Activated T-helper 17 cell treated with anti-CD3 and anti-CD28 coated beads, Interleukin-2, amount 50 U/mL, for 72 hours (primary cell): Measurements from ENCODE around the gene CFAP45. TPM values are rescaled to one million over a fixed set of nuclear protein-coding genes. Genes with fewer than 3 reads are reported as not detected.

Experiments
- ATAC-seq: fragments of 150-1000 bp; cut with Tn5 transposase; replicated peaks from 2 replicates; pipeline ENCODE4 v1.10.0; 2021; ENCODE audit warnings: mild to moderate bottlenecking, moderate library complexity
- H3K27ac Mint-ChIP-seq: one replicate; pipeline ENCODE4 v1.8.0; 2022; ENCODE audit warnings: mixed read lengths
- H3K27me3 Mint-ChIP-seq: one replicate; pipeline ENCODE4 v1.8.0; 2022; ENCODE audit warnings: mixed read lengths
- H3K36me3 Mint-ChIP-seq: one replicate; pipeline ENCODE4 v1.8.0; 2022; ENCODE audit warnings: low read depth, mild to moderate bottlenecking, mixed read lengths
- H3K4me1 Mint-ChIP-seq: one replicate; pipeline ENCODE4 v1.8.0; 2022; ENCODE audit warnings: mixed read lengths
- H3K4me3 Mint-ChIP-seq: one replicate; pipeline ENCODE4 v1.8.0; 2022; ENCODE audit warnings: mild to moderate bottlenecking, mixed read lengths
- H3K9me3 Mint-ChIP-seq: one replicate; pipeline ENCODE4 v1.8.0; 2022; ENCODE audit warnings: mixed read lengths
- total RNA-seq, 2 donors: library from RNA; stranded (reverse); gene quantifications; one replicate each; pipeline ENCODE4 v1.2.3, GENCODE V29; 2022

CFAP45 gene
- total RNA-seq, 2 donors from 2014 or later = 0.78 to 3.6 TPM

GRCh38 chr1:159939678-159940002 is 39.7 kb upstream of the CFAP45 start:
- Mint-ChIP-seq H3K4me1 (no peaks in the 10 kb centered on the region), H3K27me3 (peaks cover 38% of the 10 kb centered on the region)

GRCh38 chr1:159938905-159939677 is 39.1 kb upstream of the CFAP45 start:
- no peak for ATAC-seq
- H3K27me3 Mint-ChIP-seq = peaks cover 34% of the 10 kb centered on the region
- no peaks in the 10 kb centered on the region for H3K4me1 Mint-ChIP-seq
- peak overlapping the region; percentile 12 for H3K27ac Mint-ChIP-seq
- H3K9me3 Mint-ChIP-seq = no peaks in the 10 kb centered on the region
- H3K36me3 Mint-ChIP-seq = no peaks in the 10 kb centered on the region
- no peak overlapping the region for H3K4me3 Mint-ChIP-seq

More at GRCh38 chr1:159939678-159940002, 39.7 kb upstream of the CFAP45 start:
- Mint-ChIP-seq H3K27ac (no peak overlapping the region), H3K4me3 (no peak overlapping the region), H3K36me3 (no peaks in the 10 kb centered on the region), H3K9me3 (no peaks in the 10 kb centered on the region)
- ATAC-seq = no peak

GRCh38 chr1:159938211-159938852 is 38.4 kb upstream of the CFAP45 start:
- no peaks in the 10 kb centered on the region for H3K9me3 Mint-ChIP-seq
- H3K4me3 Mint-ChIP-seq = no peak overlapping the region
- no peaks in the 10 kb centered on the region for H3K36me3 Mint-ChIP-seq
- H3K27ac Mint-ChIP-seq = peak overlapping the region; percentile 66
- peak; percentile 65 for ATAC-seq
- peaks cover 28% of the 10 kb centered on the region for H3K27me3 Mint-ChIP-seq
- no peaks in the 10 kb centered on the region for H3K4me1 Mint-ChIP-seq

- Mint-ChIP-seq H3K27me3 (peaks cover 21% of the 10 kb centered on the region), H3K27ac (no peak overlapping the region), H3K4me3 (no peak overlapping the region), H3K36me3 (no peaks in the 10 kb centered on the region), H3K9me3 (no peaks in the 10 kb centered on the region), H3K4me1 (no peaks in the 10 kb centered on the region)
- no peak for ATAC-seq
Observed at GRCh38 chr1:159937054-159937750, 37.2 kb upstream of the CFAP45 start.

DNA sequence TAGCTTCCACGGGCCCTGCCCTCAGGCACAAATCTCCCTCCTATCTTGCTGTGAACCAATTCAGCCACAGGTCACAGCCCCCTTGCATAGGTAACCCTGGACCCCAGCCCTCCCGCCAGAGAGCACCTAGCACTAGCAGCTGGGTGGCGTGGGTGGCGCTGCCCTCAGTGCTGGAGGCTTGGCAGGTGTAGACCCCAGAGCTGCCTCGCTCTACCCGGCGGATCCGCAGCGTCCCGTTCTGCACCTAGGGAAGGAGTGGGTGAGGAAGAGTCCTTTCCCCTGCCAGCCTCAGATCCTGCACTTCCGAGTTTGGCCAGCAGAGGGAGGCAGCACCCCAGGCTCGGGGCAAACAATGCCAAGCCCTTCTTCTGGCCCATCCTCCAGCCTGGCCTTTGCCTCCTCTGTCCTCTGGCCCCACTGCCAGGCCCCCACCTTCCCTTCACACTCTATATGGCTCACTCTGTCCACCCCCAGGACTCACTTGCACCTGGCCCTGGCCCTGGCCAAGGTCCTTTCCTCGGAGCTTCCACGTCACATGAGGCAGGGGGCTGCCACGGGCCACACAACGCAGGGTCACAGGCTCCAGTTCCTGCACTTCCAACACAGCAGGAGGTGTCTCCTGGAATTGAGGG is 36.4 kb upstream of the CFAP45 start:
- peak; percentile 80 for ATAC-seq
- Mint-ChIP-seq H3K9me3 (no peaks in the 10 kb centered on the region), H3K4me3 (no peak overlapping the region), H3K36me3 (no peaks in the 10 kb centered on the region), H3K4me1 (no peaks in the 10 kb centered on the region), H3K27ac (no peak overlapping the region), H3K27me3 (peaks cover 18% of the 10 kb centered on the region)

DNA sequence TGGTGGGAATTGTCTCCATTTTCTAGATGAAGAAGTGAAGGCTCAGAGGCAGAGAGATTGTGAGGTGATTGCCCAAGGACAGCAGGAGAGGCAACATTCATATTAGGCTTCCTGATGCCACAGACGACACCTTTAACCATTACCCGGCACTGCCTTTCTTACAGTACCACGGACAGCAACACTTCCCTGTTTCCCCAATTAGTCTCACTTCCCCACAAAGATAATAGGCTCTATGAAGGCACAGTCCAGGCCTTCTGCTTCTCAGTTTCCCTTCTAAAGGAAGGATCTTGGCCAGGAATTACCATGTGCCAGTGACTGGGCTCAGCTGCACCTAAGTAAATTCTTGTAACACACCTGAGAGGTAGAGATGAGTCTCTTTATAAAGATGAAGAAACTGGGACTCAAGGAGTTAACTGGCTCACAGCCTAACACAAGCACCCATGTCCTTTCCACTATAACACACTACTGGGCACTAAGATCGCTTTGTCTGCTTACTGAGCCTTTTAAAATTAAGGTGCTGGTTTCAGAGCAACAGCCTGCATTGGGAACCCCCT is 35.8 kb upstream of the CFAP45 start:
- H3K4me3 Mint-ChIP-seq = no peak overlapping the region
- H3K4me1 Mint-ChIP-seq = no peaks in the 10 kb centered on the region
- no peaks in the 10 kb centered on the region for H3K9me3 Mint-ChIP-seq
- H3K27me3 Mint-ChIP-seq = peaks cover 14% of the 10 kb centered on the region
- H3K36me3 Mint-ChIP-seq = no peaks in the 10 kb centered on the region
- no peak for ATAC-seq
- H3K27ac Mint-ChIP-seq = no peak overlapping the region

DNA sequence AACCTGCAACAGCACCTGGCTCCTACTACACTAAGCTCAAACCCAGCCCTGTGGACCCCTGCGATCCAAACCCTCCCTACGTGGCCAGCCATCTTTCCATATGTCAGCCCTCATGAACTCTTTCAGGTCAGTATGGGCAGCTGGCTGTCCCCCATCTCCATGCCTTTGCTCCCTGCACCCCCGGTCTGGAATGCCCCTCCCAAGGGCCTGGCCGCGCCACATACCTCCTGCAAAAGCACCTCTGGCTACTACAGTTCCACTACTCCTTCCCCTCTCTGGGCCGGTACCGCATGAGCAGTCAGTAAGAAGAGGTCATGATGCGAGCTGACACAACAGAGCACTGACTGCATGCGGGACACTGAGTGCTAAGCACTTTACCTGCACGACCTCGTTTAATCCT is 35.3 kb upstream of the CFAP45 start:
- Mint-ChIP-seq H3K9me3 (no peaks in the 10 kb centered on the region), H3K4me3 (no peak overlapping the region), H3K36me3 (no peaks in the 10 kb centered on the region), H3K4me1 (no peaks in the 10 kb centered on the region), H3K27ac (peak overlapping the region; percentile 25), H3K27me3 (peaks cover 12% of the 10 kb centered on the region)
- no peak for ATAC-seq

- Mint-ChIP-seq H3K27ac (peak overlapping the region; percentile 25), H3K9me3 (no peaks in the 10 kb centered on the region), H3K4me1 (no peaks in the 10 kb centered on the region), H3K27me3 (peaks cover 10% of the 10 kb centered on the region), H3K36me3 (no peaks in the 10 kb centered on the region), H3K4me3 (no peak overlapping the region)
- ATAC-seq = no peak
Observed at GRCh38 chr1:159934136-159935039, 34.4 kb upstream of the CFAP45 start.

GRCh38 chr1:159933347-159933746 is 33.4 kb upstream of the CFAP45 start:
- no peak overlapping the region for H3K4me3 Mint-ChIP-seq
- no peaks in the 10 kb centered on the region for H3K9me3 Mint-ChIP-seq
- H3K27ac Mint-ChIP-seq = peak overlapping the region; percentile 9
- peaks cover 2% of the 10 kb centered on the region for H3K27me3 Mint-ChIP-seq
- H3K4me1 Mint-ChIP-seq = no peaks in the 10 kb centered on the region
- no peak for ATAC-seq
- H3K36me3 Mint-ChIP-seq = no peaks in the 10 kb centered on the region

DNA sequence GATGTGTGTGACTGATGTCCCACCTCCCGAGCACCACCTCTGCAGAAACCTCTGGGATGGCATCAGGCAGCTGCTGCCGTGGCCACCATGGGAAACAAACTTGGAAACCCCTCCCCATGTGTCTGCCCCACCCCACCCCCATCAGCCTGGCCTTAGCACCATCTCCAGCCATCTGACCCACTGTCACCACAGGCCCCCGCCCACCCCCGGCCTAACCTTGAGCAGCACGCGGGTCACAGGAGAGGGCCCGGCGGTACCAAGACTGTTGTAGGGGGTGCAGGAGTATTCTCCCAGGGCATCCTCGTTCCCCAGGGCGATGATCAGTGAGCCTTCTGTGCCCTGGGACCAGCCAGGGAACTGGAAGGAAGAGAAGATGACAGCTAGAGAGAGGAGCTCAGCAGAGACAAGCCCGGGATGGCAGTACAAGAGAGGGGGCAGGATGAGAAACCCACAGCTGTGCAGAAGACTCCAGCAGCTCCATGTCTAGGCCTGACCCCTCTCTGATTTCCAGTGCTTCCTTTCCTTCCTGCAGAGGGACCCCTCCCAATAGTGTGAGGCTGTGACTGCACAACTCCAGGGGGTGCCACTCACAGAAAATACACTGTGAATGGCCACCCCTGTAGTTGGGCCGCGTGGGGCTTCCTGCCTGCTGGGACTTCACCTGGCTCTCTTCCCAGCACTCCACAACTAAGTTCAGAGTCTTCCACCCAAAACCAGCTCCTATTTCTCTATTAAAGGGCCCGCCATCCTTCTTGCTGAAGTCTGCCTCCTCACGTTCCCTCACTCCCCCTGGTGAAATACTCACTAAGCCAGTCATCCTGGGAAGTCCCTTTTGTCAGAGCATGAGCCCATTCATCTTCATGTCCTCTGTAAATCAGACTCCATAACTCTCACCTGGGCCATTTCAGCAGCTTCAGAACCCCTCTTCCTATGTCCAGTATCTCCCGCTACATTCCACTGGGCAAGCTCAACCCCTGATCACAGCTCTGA is 32.6 kb upstream of the CFAP45 start:
- Mint-ChIP-seq H3K36me3 (no peaks in the 10 kb centered on the region), H3K9me3 (no peaks in the 10 kb centered on the region), H3K4me1 (no peaks in the 10 kb centered on the region), H3K4me3 (no peak overlapping the region), H3K27ac (no peak overlapping the region), H3K27me3 (no peaks in the 10 kb centered on the region)
- ATAC-seq = no peak

GRCh38 chr1:159931795-159932173 is 31.8 kb upstream of the CFAP45 start:
- no peaks in the 10 kb centered on the region for H3K9me3 Mint-ChIP-seq
- H3K4me1 Mint-ChIP-seq = peaks cover 3% of the 10 kb centered on the region
- H3K4me3 Mint-ChIP-seq = no peak overlapping the region
- ATAC-seq = no peak
- no peaks in the 10 kb centered on the region for H3K36me3 Mint-ChIP-seq
- H3K27ac Mint-ChIP-seq = no peak overlapping the region
- no peaks in the 10 kb centered on the region for H3K27me3 Mint-ChIP-seq

DNA sequence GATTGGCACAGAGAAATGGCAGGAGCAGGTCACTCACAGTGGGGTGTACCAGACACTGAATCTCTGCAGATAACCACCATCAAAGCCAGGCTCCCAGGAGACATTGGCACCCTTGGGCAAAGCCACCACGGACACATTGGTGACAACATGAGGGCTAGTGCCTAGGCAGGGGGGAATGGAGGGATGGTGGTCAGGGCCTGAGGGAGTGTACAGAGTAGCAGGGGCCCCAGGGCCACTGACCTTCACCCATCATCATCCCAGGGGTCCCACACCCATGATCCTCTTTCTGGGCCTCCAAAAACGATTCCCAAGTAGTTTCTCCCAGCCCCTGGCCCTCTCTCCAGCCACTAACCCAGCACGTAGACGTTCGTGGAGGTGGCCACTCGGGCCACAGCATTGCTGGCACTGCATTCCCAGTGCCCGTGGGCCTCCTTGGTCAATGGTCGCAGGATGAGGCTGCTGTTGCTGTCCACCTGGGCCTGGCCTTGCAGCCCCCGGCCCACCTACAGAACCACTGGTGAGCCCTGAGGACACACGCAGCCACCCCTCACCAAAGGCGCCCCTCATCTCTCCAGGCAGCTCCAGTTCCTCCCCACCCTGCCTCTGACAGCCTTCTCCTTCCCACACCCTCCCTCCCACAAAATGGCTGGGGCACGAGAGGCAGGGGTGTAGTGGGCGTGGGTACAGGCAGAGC is 31.3 kb upstream of the CFAP45 start:
- H3K36me3 Mint-ChIP-seq = no peaks in the 10 kb centered on the region
- ATAC-seq = no peak
- H3K4me3 Mint-ChIP-seq = no peak overlapping the region
- H3K9me3 Mint-ChIP-seq = no peaks in the 10 kb centered on the region
- no peaks in the 10 kb centered on the region for H3K27me3 Mint-ChIP-seq
- peak overlapping the region; percentile 11 for H3K27ac Mint-ChIP-seq
- peaks cover 8% of the 10 kb centered on the region for H3K4me1 Mint-ChIP-seq
